ENCODE results near the gene HAGH.

The HAGH gene

GRCh38 chr16:1762196-1762878 lies 64.3 kb downstream of the HAGH start:
- DNase-seq (ENCODE audit: low read depth): no peak

- no peak for DNase-seq (ENCODE audit: low read depth)
Measured at GRCh38 chr16:1761751-1762150, 64.9 kb downstream of the HAGH start.

- DNase-seq (ENCODE audit: low read depth): no peak
Measured at GRCh38 chr16:1760911-1761310, 65.7 kb downstream of the HAGH start.

- no peak for DNase-seq (ENCODE audit: low read depth)
Measured at GRCh38 chr16:1759511-1759910, 67.1 kb downstream of the HAGH start.

GRCh38 chr16:1758923-1759322 lies 67.7 kb downstream of the HAGH start:
- no peak for DNase-seq (ENCODE audit: low read depth)

- DNase-seq (ENCODE audit: low read depth): no peak
Measured at GRCh38 chr16:1757714-1758461, 68.7 kb downstream of the HAGH start.

Measured in ELR (cell line).